Thymus (tissue), 11 donors: ENCODE data around the gene DES. TPM values are rescaled to one million over a fixed set of nuclear protein-coding genes. Genes with fewer than 3 reads are reported as not detected.
"Not testable (repeated sequence)": the region's sequence is repeated elsewhere in the genome, so short reads cannot be mapped to it uniquely, and the experiment has no call there.

Experiments
- DNase-seq, 9 donors: peaks; one replicate each; pipeline ENCODE4 v3.0.0-alpha.2; 2013; ENCODE audit warnings: low spot score in 9 of 9, low read depth in 6 of 9, missing footprints in 1 of 9
- H3K27ac ChIP-seq, 2 donors: one replicate each; pipeline ENCODE4 v1.5.1; 2013; ENCODE audit warnings: control low read depth in 1 of 2, low read depth in 1 of 2, low read length in 1 of 2, mild to moderate bottlenecking in 1 of 2, moderate library complexity in 1 of 2
- H3K27me3 ChIP-seq, 2 donors: one replicate each; pipeline ENCODE4 v1.5.1; 2013; ENCODE audit warnings: low read length in 1 of 2; ENCODE audit not compliant: control insufficient read depth in 2 of 2, insufficient read depth in 1 of 2
- H3K36me3 ChIP-seq, 2 donors: one replicate each; pipeline ENCODE4 v1.5.1; 2013; ENCODE audit warnings: low read length in 1 of 2, mild to moderate bottlenecking in 1 of 2, moderate library complexity in 1 of 2; ENCODE audit not compliant: control insufficient read depth in 2 of 2, insufficient read depth in 2 of 2
- H3K4me1 ChIP-seq, 2 donors: one replicate each; pipeline ENCODE4 v1.5.1; 2013; ENCODE audit warnings: low read length in 2 of 2; ENCODE audit not compliant: control insufficient read depth in 2 of 2, insufficient read depth in 2 of 2
- H3K4me3 ChIP-seq, 2 donors: one replicate each; pipeline ENCODE4 v1.5.1; 2013; ENCODE audit warnings: low read length in 2 of 2, control low read depth in 1 of 2, mild to moderate bottlenecking in 1 of 2
- H3K9me3 ChIP-seq, 2 donors: one replicate each; pipeline ENCODE4 v1.5.1; 2013; ENCODE audit warnings: low read length in 1 of 2, mild to moderate bottlenecking in 1 of 2; ENCODE audit not compliant: control insufficient read depth in 2 of 2, insufficient read depth in 1 of 2
- WGBS: extraction: QIAGEN DNeasy Blood & Tissue Kit; methylation state at CpG from one replicate; pipeline ENCODE4 v1.1.7; 2013; 5-methylcytosine and 5-hydroxymethylcytosine counted together
- polyA plus RNA-seq: library from polyadenylated mRNA; stranded (reverse); fragments of 200-250 nt; gene quantifications from one replicate; pipeline ENCODE4 v1.2.3, GENCODE V29; 2013
- total RNA-seq: library from RNA; stranded (reverse); fragments of 120-200 nt; gene quantifications from one replicate; pipeline ENCODE4 v1.2.4, GENCODE V29; 2013
- donor health status: healthy.

DES gene
- total and polyA plus RNA-seq, 2 donors, result 3.4 to 21.6 TPM

DNA sequence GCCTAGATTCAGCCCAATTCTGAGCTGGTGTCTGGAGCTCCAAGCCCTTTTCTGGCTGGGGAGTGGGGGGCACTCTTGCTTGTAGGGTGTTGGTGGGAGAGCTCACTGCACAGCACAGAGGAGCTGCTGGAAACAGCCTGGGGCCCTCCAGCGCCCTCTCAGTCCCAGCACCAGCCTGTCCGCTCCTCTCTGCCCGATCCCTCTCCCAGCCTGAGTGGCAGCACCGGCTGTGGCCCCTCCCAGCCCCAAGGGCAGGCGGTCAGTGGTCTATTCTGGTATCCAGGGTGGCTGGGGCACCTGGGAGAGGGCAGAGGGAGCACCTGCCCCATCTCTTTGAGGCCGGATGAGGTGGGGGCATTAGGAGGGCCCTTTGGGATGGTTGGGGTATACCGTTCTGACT is 13.2 kb upstream of the DES start:
- no peak for DNase-seq
- Histone ChIP-seq H3K27me3 (peaks cover 0 to 33% of the 10 kb centered on the region in 2 donors), H3K27ac (no peak overlapping the region), H3K4me3 (no peak overlapping the region), H3K36me3 (no peaks in the 10 kb centered on the region), H3K9me3 (no peaks in the 10 kb centered on the region), H3K4me1 (peaks cover 0 to 2% of the 10 kb centered on the region in 2 donors)
- WGBS, result 92% methylated on average over 7 of the region's 7 CpGs

- no peak for DNase-seq
These were observed 12.7 kb upstream of the DES start for GRCh38 chr2:219405451-219405850.

DNA sequence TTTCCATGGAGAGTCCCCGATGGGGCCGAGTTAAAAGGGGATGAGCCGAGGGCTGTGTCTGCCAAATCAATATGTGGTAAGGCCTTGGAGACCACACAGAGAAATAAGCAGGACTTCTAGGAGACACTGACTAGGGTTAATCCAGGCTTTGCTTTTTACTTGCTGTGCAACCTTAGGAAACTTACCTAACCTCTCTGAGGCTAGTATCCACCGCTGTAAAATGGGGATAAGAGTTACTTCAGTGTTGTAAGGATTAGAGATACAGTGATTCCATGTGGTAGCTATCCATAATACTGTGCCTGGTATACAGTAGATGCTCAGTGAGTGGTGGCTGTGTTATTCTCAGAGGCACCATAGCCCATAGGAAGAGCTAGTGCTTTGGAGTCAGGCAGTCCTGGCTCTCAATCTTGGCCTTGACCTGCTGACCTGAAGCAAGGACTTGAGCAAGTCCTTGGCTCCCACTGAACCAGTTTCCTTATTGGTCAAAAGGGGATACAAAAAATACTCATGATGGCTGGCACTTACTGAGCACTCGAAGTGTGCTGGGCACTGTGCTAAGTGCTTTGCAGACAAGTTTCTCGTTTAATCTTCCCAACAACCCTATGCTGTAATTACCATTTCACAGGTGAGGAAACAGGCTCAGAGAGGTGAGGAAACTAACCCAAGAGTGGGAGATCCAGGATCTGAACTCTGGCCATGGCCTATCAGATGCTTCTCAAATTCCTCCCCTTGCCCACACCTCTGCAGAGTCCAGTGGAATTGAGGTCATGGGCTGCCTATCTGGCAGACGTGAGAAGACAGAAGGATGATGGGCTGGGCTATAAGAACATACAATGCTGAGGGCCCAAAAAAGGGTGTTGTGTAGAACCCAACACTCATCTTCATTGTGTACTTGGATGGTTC is 12.0 kb upstream of the DES start:
- H3K36me3 ChIP-seq, result no peaks in the 10 kb centered on the region
- H3K4me1 ChIP-seq, result no peaks in the 10 kb centered on the region
- no peak overlapping the region for H3K4me3 ChIP-seq
- DNase-seq, result no peak
- peaks cover 0 to 33% of the 10 kb centered on the region in 2 donors for H3K27me3 ChIP-seq
- 93% methylated on average over 7 of the region's 7 CpGs for WGBS
- H3K27ac ChIP-seq, result no peak overlapping the region
- no peaks in the 10 kb centered on the region for H3K9me3 ChIP-seq

More at GRCh38 chr2:219405451-219405850, 12.7 kb upstream of the DES start:
- H3K4me1 ChIP-seq, result peaks cover 0 to under 1% of the 10 kb centered on the region in 2 donors
- no peaks in the 10 kb centered on the region for H3K36me3 ChIP-seq
- WGBS, result 85% methylated on average over 9 of the region's 9 CpGs
- peaks cover 0 to 33% of the 10 kb centered on the region in 2 donors for H3K27me3 ChIP-seq
- H3K4me3 ChIP-seq, result no peak overlapping the region
- H3K9me3 ChIP-seq, result no peaks in the 10 kb centered on the region
- H3K27ac ChIP-seq, result no peak overlapping the region

- peaks cover 0 to 36% of the 10 kb centered on the region in 2 donors for H3K27me3 ChIP-seq
- no peaks in the 10 kb centered on the region for H3K9me3 ChIP-seq
- no peak overlapping the region for H3K27ac ChIP-seq
- WGBS, result 80% methylated on average over 3 of the region's 3 CpGs
- H3K4me3 ChIP-seq, result no peak overlapping the region
- H3K36me3 ChIP-seq, result no peaks in the 10 kb centered on the region
- no peaks in the 10 kb centered on the region for H3K4me1 ChIP-seq
- DNase-seq, result no peak
These were observed 11.3 kb upstream of the DES start for GRCh38 chr2:219406861-219407230.

DNA sequence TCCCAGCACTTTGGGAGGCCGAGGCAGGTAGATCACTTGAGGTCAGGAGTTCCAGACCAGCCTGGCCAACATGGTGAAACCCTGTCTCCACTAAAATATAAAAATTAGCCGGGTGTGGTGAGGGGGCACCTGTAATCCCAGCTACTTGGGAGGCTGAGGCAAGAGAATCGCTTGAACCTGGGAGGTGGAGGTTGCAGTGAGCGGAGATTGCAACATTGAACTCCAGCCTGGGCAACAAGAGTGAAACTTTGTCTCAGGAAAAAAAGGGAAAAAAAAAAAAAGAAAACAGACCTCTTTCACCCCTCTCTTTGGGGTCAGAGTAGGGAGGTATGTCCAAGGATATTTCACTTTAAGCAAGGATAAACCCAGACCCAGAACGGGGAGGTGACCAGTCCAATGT is 10.8 kb upstream of the DES start:
- H3K4me3 ChIP-seq, H3K9me3 ChIP-seq, H3K36me3 ChIP-seq, H3K27ac ChIP-seq, DNase-seq, H3K4me1 ChIP-seq: not testable (repeated sequence)
- H3K27me3 ChIP-seq, result peaks cover 0 to 36% of the 10 kb centered on the region in 2 donors
- WGBS, result 83% methylated on average over 5 of the region's 5 CpGs

GRCh38 chr2:219408204-219408603 is 10.0 kb upstream of the DES start:
- no peaks in the 10 kb centered on the region for H3K4me1 ChIP-seq
- H3K27me3 ChIP-seq, result peaks cover 0 to 38% of the 10 kb centered on the region in 2 donors
- H3K9me3 ChIP-seq, result no peaks in the 10 kb centered on the region
- H3K27ac ChIP-seq, result no peak overlapping the region
- H3K36me3 ChIP-seq, result no peaks in the 10 kb centered on the region
- no peak overlapping the region for H3K4me3 ChIP-seq
- 91% methylated on average over 5 of the region's 5 CpGs for WGBS
- no peak for DNase-seq

DNA sequence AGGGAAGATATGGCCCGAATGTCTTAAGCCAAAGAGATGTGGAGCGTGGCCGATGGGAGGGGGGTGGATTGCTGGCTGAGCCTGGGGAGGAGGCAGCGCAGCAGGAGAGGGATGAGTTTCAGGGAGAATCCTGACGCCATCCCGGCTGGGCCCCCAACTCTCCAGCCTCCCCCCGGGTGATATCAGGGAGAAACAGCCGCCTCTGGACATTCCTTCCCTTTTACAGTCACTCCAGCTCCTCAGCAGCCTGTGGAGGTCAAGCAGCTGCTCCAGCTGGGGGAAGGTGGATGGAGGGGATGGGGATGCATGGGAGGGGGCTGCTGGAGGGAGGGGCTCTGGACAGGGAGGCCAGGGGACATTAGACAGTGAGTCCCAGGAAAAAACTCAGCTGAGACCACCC is 9.5 kb upstream of the DES start:
- Histone ChIP-seq H3K27me3 (peaks cover 0 to 37% of the 10 kb centered on the region in 2 donors), H3K4me1 (no peaks in the 10 kb centered on the region), H3K4me3 (no peak overlapping the region), H3K36me3 (no peaks in the 10 kb centered on the region), H3K27ac (no peak overlapping the region), H3K9me3 (no peaks in the 10 kb centered on the region)
- no peak for DNase-seq
- WGBS, result 86% methylated on average over 8 of the region's 8 CpGs

DNA sequence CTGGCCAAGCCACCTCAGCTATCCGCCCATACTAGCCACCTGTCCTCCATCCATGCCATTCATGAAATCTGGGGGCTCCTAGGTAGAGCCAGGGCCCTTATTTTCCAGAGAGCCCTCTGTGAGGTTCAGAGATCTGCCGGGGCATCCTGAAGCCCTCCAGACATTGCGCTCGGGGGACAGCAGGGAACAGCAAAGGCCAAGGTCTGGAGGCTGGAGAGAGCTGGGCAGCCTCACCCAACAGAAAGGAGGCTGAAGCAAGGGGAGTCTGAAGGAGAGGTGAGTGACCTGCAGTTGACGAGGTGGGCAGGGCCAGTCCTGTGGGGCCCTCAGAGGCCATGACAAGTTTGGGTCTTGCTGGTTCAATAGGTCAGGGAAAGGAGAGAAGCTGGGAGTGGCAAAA is 8.6 kb upstream of the DES start:
- Histone ChIP-seq H3K36me3 (no peaks in the 10 kb centered on the region), H3K9me3 (no peaks in the 10 kb centered on the region), H3K27ac (no peak overlapping the region), H3K27me3 (peaks cover 0 to 32% of the 10 kb centered on the region in 2 donors), H3K4me1 (no peaks in the 10 kb centered on the region), H3K4me3 (no peak overlapping the region)
- DNase-seq, result no peak
- WGBS, result 98% methylated on average over 5 of the region's 5 CpGs

GRCh38 chr2:219410390-219410789 is 7.8 kb upstream of the DES start:
- Histone ChIP-seq H3K9me3 (no peaks in the 10 kb centered on the region), H3K4me3 (no peak overlapping the region), H3K4me1 (no peaks in the 10 kb centered on the region), H3K36me3 (no peaks in the 10 kb centered on the region), H3K27me3 (peaks cover 6 to 28% of the 10 kb centered on the region in 2 donors), H3K27ac (no peak overlapping the region)
- WGBS, result 97% methylated on average over 8 of the region's 8 CpGs
- DNase-seq, result no peak
